ENCODE measurements around the gene STK33.

STK33 gene

GRCh38 chr11:8352103-8352875 lies 241.7 kb downstream of the STK33 start:
- no peak for DNase-seq

GRCh38 chr11:8351223-8351622 lies 242.8 kb downstream of the STK33 start:
- DNase-seq, result no peak

GRCh38 chr11:8347978-8348377 lies 246.1 kb downstream of the STK33 start:
- DNase-seq, result no peak

GRCh38 chr11:8346157-8346755 lies 247.8 kb downstream of the STK33 start:
- DNase-seq, result no peak

- DNase-seq, result no peak
Observed at GRCh38 chr11:8345179-8345578, 248.8 kb downstream of the STK33 start.

GRCh38 chr11:8344346-8344745 lies 249.7 kb downstream of the STK33 start:
- no peak for DNase-seq

- DNase-seq, result no peak
Observed at GRCh38 chr11:8342821-8343681, 251.0 kb downstream of the STK33 start.

- DNase-seq, result no peak
Observed at GRCh38 chr11:8341996-8342395, 252.0 kb downstream of the STK33 start.
